ENCODE measurements around the gene WWOX.
"Not testable (repeated sequence)": the region's sequence is repeated elsewhere in the genome, so short reads cannot be mapped to it uniquely, and the experiment has no call there.

The WWOX gene

DNA sequence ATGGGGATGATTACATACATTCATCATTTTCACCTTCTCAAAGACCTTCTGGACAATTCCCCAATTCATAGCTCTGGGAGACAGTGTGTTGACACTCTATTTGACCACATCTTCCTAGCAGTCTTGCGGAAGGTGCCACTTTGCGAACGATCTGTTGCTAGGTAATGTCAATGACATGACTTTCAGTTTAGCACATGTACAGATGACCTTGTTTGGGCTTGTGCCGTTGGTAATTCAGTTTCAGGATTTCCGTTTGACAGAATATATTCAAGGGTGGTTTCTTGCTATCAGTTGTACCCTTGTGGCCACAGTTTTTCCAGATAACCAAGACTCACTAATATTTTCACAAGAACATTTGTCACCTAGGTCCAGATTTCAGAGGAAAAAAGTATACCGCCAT is 478.2 kb downstream of the WWOX start:
- no peak for DNase-seq (ENCODE audit: low spot score)

- DNase-seq (ENCODE audit: low spot score) = no peak
These were observed 479.6 kb downstream of the WWOX start for GRCh38 chr16:78579020-78579419.

- no peak for DNase-seq (ENCODE audit: low spot score)
These were observed 484.0 kb downstream of the WWOX start for GRCh38 chr16:78583441-78583840.

DNA sequence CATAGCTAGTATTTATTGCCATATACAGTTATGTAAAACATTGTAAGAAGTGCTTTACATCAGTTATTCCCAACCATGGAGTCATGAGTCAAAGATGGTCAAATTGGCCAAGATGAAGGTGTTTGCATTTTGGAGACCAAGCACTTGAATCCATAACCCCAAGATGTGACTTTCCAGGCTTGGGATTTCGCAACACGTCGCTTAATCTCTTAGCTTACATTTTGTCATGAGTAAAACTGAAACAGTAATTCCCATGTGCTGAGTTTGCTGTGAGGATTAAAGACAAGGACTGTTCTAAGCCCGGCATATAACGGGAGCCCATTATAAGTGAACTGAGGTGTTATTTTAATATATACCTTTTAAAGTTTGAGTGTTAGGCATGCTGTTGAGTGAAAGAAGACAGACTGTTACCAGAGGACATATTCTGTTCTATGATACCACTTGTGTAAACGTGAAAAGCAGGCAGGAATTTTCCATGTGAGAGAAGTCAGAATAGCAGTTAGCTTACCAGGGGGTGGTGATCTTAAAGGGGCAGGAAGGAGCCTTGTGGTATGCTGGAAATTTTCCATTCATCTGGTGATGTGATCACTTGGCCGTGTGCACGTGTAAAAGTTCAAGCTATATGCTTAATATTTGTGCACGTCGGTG is 484.9 kb downstream of the WWOX start:
- no peak for DNase-seq (ENCODE audit: low spot score)

DNA sequence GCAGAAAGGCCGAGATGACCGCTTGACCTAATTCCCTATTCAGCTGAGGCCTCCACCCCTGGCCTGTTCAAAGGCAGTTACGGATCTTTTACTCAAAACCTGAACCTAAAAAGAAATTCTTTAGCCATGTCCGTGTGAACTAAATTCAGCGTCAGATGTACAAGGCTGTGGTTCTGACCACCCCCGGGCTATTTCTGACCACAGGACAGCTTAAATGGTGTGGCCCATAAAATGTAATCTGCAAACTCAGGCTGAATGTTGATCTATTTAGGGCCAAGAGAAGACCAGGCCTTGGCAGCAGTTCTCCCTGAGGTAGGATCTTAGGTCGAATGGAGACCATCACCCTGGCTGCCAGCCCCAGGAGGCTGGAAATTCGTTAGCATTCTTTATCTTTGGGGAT is 485.5 kb downstream of the WWOX start:
- no peak for DNase-seq (ENCODE audit: low spot score)

DNA sequence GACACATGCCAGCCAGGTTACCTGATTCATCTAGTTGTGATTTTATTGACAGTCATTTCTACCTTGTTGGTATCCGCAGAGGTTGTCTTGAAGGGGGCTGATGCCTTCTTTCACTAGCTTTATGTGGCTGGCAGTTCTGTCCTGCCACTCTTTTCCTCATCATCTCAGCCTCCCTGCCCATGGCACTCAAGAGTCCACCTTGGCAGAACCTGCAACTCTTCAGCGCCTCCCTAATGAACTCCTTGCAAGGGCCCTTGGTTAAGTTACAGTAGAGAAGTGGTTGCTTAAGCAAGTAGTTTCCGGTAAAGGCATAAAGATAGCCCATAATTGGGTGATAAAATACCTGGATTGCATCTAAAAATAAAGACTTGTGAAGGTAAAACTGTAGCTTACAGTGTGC is 489.9 kb downstream of the WWOX start:
- DNase-seq (ENCODE audit: low spot score) = no peak

DNA sequence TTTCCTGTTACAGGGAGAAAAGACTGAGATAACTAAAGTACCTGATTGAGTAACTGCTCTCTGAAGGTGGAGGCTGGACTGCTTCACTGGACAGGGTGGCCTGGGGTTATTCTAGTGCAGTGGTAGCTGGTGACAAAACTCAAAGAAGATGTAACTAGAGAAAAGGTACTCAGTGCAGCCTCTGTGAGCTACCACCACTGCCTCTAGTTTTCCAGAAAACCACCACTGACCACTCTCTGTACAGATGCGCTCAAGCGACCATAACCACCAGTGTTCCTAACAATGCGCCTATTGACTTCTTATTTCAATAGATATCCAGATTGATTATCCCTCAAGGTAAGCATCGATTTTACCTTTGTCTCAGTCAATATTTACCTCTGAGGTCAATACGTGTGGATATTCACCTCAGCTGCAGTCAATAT is 492.2 kb downstream of the WWOX start:
- DNase-seq (ENCODE audit: low spot score) = no peak

DNA sequence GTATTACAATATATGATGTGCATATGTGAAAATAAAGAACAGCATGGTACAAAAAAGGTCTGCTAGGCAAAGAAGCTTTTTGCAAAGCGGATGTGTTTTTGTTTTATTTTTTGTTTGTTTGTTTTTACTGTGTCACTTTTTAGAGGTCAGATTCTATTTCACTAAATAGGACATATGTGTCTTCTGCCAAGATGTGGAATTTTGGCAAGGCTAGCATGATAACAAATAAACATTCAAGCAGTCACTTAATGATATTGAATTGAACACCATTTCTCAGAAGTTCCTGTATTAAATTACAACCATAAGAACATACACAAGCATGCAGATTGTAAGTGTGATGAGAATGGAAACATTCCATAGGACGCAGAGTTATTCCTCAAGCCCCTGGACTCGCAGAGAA is 492.7 kb downstream of the WWOX start:
- no peak for DNase-seq (ENCODE audit: low spot score)

DNA sequence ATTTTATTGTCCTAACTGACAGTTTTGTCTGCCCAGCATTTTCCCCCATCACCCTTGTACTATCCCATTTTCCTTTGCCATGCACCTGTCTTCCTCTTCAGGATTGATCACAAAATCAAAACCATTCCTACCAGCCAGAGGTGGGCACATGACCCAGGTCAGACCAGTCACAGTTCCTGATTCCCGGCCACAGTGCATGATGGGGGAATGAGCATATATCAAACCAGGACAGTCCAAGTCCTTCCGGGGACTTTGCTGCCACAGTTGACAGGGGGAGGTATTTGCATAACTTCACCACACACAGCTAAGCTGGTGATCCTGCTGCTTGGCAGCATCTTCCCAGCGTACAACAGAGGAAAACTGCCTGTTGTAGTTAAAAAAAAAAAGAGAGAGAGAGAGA is 493.9 kb downstream of the WWOX start:
- no peak for DNase-seq (ENCODE audit: low spot score)

DNA sequence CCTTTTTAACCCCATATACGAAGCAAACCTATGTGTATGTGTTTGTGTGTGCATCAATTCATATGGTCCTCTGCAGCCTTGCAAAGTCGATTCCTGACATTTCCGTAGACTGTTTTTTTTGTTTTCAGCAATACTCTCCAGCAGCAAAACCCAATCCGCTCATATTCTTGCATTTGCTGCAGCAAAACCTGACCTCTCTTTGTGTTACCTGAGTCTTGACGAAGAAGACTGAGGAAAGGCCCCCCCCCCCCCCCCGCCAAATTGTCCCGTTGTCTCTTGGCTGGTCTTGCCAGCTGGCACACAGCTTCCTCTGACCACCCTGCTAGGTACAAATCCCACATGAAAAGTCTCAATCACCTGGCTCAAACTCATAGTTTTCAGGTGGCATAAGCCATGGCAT is 494.7 kb downstream of the WWOX start:
- DNase-seq (ENCODE audit: low spot score) = no peak

DNA sequence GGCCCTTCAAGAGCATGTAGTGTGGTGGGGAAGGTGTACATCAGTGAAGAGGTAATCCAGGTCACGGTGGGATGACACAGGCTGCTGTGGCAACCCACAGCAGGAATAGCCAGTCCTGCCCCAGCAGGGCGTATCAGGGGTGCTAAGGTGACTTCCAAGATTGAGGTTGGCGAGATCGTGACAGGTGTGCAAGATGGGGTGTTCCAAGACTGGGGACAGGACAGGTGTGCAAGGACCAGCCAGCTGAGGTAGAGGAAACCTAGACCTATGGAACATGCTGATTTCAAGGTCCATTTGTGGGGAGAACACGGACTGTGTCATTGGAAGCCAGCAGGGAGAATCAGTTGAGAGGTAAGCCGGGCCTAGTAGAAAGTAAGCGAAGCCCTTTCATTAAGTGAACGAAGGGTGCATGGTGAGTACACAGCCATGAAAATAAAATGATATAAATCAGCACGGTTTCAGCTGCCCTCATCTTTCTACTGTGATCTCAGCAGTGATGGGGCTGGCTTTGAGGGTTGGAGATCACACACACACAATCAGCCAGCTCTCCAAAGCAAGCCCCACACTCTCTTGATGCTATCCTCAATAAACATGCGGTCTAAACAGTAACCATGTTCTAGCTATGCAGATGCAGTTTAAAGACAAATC is 497.0 kb downstream of the WWOX start:
- DNase-seq (ENCODE audit: low spot score) = no peak

DNA sequence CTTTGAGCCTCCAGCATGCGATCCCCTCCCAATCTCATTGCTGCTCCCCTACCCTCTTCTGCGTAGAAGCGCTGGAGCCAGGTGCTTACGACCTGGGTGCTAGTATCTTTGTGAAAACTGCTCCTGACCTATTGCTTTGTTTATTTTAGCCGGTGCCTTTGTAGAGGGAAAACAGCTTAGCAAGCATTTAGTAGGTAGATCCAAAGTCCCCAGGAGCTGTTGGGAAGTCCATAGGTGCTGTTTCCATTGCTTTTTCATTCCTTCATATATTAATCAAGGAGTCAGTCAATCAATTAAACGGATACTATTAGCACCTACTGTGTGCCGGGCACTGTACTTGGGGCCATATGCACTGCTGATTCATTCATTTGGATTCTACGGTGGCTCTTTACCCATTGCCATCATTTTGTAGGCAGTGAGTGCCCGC is 497.6 kb downstream of the WWOX start:
- DNase-seq (ENCODE audit: low spot score) = no peak

GRCh38 chr16:78597809-78598570 is 498.5 kb downstream of the WWOX start:
- no peak for DNase-seq (ENCODE audit: low spot score)

- DNase-seq (ENCODE audit: low spot score) = no peak
These were observed 499.8 kb downstream of the WWOX start for GRCh38 chr16:78599271-78599670.

GRCh38 chr16:78604423-78605062 is 505.1 kb downstream of the WWOX start:
- DNase-seq (ENCODE audit: low spot score) = not testable (repeated sequence)

- DNase-seq (ENCODE audit: low spot score) = no peak
These were observed 506.2 kb downstream of the WWOX start for GRCh38 chr16:78605548-78606101.

- no peak for DNase-seq (ENCODE audit: low spot score)
These were observed 507.1 kb downstream of the WWOX start for GRCh38 chr16:78606545-78606944.

DNA sequence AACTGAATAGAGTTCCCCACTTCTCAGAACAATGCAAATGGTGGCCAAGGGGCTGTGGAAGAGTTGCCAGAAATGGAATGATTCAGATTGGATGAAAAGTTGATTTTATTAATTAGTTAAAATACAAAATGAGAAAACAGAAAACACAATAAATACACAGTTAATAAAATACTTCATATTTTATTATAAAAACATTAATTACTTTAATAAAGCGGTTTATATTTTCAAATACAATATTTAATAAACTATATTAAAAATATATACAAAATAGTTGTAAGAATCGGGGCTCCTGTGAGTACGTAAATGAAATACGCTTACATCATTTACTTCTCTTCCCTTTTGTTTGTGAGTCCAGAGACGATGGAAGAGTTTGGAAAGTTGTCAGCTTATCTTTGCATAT is 507.6 kb downstream of the WWOX start:
- DNase-seq (ENCODE audit: low spot score) = no peak

GRCh38 chr16:78607465-78607864 is 508.0 kb downstream of the WWOX start:
- no peak for DNase-seq (ENCODE audit: low spot score)

GRCh38 chr16:78608305-78608776 is 508.9 kb downstream of the WWOX start:
- no peak for DNase-seq (ENCODE audit: low spot score)

DNA sequence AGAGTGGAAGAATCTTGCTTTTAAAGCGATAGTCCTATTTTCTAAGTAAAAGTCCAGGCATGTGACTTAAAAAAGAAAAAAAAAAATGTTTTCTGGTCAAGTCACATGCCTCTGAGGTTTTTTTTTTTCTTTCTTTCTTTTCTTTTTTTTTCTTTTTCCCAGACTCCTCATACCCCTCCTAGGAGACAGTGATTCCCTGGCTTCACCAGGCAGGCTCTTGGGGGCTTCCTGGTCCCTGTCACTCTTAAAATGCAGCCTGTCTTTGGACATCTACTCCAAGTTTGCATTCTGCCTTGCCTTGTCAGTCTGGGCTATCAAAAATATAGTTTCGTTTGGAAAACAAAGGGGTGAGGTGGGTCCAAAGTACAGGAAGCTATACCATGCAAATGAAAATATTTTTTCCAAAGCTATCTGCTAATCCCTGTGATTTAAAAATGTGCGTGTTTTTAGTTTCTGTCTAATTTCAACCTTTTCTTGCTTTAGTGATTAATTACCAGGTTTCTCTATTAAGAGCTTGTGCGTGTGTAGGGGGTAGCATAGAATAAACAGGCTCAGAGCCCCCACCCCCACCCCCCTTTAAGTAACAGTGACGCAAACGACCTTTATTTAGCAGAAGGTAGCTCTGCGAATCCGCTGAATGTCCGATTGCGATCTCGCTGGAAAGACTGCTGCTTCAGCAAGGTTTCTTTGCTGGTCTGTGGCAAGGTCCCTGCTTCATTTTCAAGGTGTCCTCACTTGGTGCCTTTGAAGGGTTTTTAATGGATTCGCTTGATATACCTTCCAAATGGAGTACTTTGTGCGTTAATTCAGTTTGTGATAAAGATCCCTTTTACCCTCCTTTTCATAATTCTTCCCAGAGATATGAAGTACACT is 510.2 kb downstream of the WWOX start:
- DNase-seq (ENCODE audit: low spot score) = no peak
